Colonic mucosa (tissue), 4 donors: ENCODE measurements around the gene ERICH6. TPM values are rescaled to one million over a fixed set of nuclear protein-coding genes. Genes with fewer than 3 reads are reported as not detected.
"Not testable (repeated sequence)": the region's sequence is repeated elsewhere in the genome, so short reads cannot be mapped to it uniquely, and the experiment has no call there.

Experiments used
- DNase-seq: peaks from one replicate; pipeline ENCODE4 v3.0.0-alpha.2; 2020
- H3K27ac ChIP-seq: fragments of 200-600 bp; one replicate; pipeline ENCODE4 v1.8.0; 2021
- H3K27me3 ChIP-seq: fragments of 200-600 bp; one replicate; pipeline ENCODE4 v1.8.0; 2021
- H3K36me3 ChIP-seq: fragments of 200-600 bp; one replicate; pipeline ENCODE4 v1.8.0; 2021
- H3K4me1 ChIP-seq: fragments of 200-600 bp; one replicate; pipeline ENCODE4 v1.8.0; 2021; ENCODE audit warnings: mild to moderate bottlenecking
- H3K4me3 ChIP-seq: fragments of 200-600 bp; one replicate; pipeline ENCODE4 v1.8.0; 2021
- H3K9ac ChIP-seq, 2 donors: one replicate each; pipeline ENCODE4 v1.7.0; 2013; ENCODE audit warnings: control low read depth in 2 of 2, low read depth in 2 of 2, low read length in 2 of 2
- H3K9me3 ChIP-seq: fragments of 200-600 bp; one replicate; pipeline ENCODE4 v1.8.0; 2021
- CTCF ChIP-seq: fragments of 200-600 bp; IDR thresholded peaks from one replicate; pipeline ENCODE4 v1.8.0; 2022; ENCODE audit warnings: antibody characterized with exemption, mild to moderate bottlenecking
- intact Hi-C: fragments of 100-400 bp; cut with DNase I; formaldehyde crosslinking; loops from one replicate; pipeline ENCODE4 v1.14.1; 2022
- total RNA-seq, 2 donors: library from RNA; stranded (reverse); fragmentation: NEBNext Ultra II Directional in 1 of 2; extraction: Animal tissue kit (Norgen Biotek cat#: 25700) in 1 of 2; gene quantifications; one replicate each; pipeline ENCODE4 v1.2.1, GENCODE V29; 2021
- donor health status: healthy.
- donor health status: DM: no; HTN: no; CAD: no.
- donor health status: DM: no; HTN: no; CAD: no.

ERICH6 gene
- total RNA-seq, 2 donors from 2014 or later = not detected

- no peak for TF ChIP-seq CTCF
- Histone ChIP-seq H3K9me3 (no peaks in the 10 kb centered on the region), H3K9ac (no peak overlapping the region), H3K4me3 (no peak overlapping the region), H3K27ac (no peak overlapping the region), H3K27me3 (no peaks in the 10 kb centered on the region), H3K4me1 (no peaks in the 10 kb centered on the region), H3K36me3 (no peaks in the 10 kb centered on the region)
- no peak for DNase-seq
- intact Hi-C loops = no loop called here
These were observed 72.1 kb downstream of the ERICH6 start for GRCh38 chr3:150631515-150632221.

- intact Hi-C loops = no loop called here
- Histone ChIP-seq H3K27ac (no peak overlapping the region), H3K4me3 (no peak overlapping the region), H3K27me3 (no peaks in the 10 kb centered on the region), H3K9me3 (no peaks in the 10 kb centered on the region), H3K36me3 (no peaks in the 10 kb centered on the region), H3K9ac (no peak overlapping the region), H3K4me1 (no peaks in the 10 kb centered on the region)
- no peak for TF ChIP-seq CTCF
- no peak for DNase-seq
These were observed 76.2 kb downstream of the ERICH6 start for GRCh38 chr3:150627557-150627956.

GRCh38 chr3:150626148-150626930, 77.4 kb downstream of the ERICH6 start:
- H3K27ac ChIP-seq = no peak overlapping the region
- intact Hi-C loops = no loop called here
- H3K9ac ChIP-seq = no peak overlapping the region
- no peak for TF ChIP-seq CTCF
- H3K4me1 ChIP-seq = no peaks in the 10 kb centered on the region
- H3K36me3 ChIP-seq = no peaks in the 10 kb centered on the region
- no peaks in the 10 kb centered on the region for H3K9me3 ChIP-seq
- no peak overlapping the region for H3K4me3 ChIP-seq
- no peak for DNase-seq
- no peaks in the 10 kb centered on the region for H3K27me3 ChIP-seq

GRCh38 chr3:150623945-150624344, 79.8 kb downstream of the ERICH6 start:
- TF ChIP-seq CTCF = no peak
- Histone ChIP-seq H3K9me3 (no peaks in the 10 kb centered on the region), H3K27me3 (no peaks in the 10 kb centered on the region), H3K27ac (no peak overlapping the region), H3K36me3 (no peaks in the 10 kb centered on the region), H3K4me1 (no peaks in the 10 kb centered on the region), H3K4me3 (no peak overlapping the region), H3K9ac (no peak overlapping the region)
- intact Hi-C loops = no loop called here
- DNase-seq = no peak

GRCh38 chr3:150622955-150623354, 80.8 kb downstream of the ERICH6 start:
- intact Hi-C loops, H3K9ac ChIP-seq, H3K4me1 ChIP-seq, H3K9me3 ChIP-seq, H3K27me3 ChIP-seq, DNase-seq, H3K36me3 ChIP-seq, H3K27ac ChIP-seq, H3K4me3 ChIP-seq: not testable (repeated sequence)
